ENCODE measurements around the gene INPP1.

GRCh38 chr2:190343536-190344275 lies at the start of gene INPP1:
- TF ChIP-seq CTCF (conservative IDR thresholded peaks at IDR 0.05; ENCODE audit: low read length) = no peak
- TF ChIP-seq EZH2phosphoT487 (IDR thresholded peaks at IDR 0.05; ENCODE audit: borderline replicate concordance, low read depth, low read length) = no peak

All from OCI-LY7 (cell line).